T-helper 2 cell treated with Interferon-gamma antibody and Interleukin-4, amounts not matched to agents 100 ng/mL and 5 ng/mL, for 36 hours (primary cell): Measurements from ENCODE around the gene PTPRD. TPM values are rescaled to one million over a fixed set of nuclear protein-coding genes. Genes with fewer than 3 reads are reported as not detected.
"Not testable (repeated sequence)": the region's sequence is repeated elsewhere in the genome, so short reads cannot be mapped to it uniquely, and the experiment has no call there.

Source experiments
- intact Hi-C: fragments of 100-400 bp; cut with micrococcal nuclease; formaldehyde crosslinking; loops from one replicate; pipeline ENCODE4 v1.15.1; 2023
- total RNA-seq: library from RNA; stranded (reverse); gene quantifications from 2 replicates; pipeline ENCODE4 v1.2.3, GENCODE V29; 2022

The PTPRD gene
- total RNA-seq, 1 donor from 2014 or later = not detected

GRCh38 chr9:8924562-8924961 lies 1688.2 kb downstream of the PTPRD start:
- intact Hi-C loops = no loop called here

- intact Hi-C loops = not testable (repeated sequence)
Observed at GRCh38 chr9:8920478-8921183, 1692.2 kb downstream of the PTPRD start.

- intact Hi-C loops = no loop called here
Observed at GRCh38 chr9:8917956-8918739, 1694.7 kb downstream of the PTPRD start.

GRCh38 chr9:8916771-8917170 lies 1696.0 kb downstream of the PTPRD start:
- intact Hi-C loops = no loop called here

- intact Hi-C loops = no loop called here
Observed at GRCh38 chr9:8907868-8908267, 1704.9 kb downstream of the PTPRD start.

- intact Hi-C loops = no loop called here
Observed at GRCh38 chr9:8905731-8906130, 1707.1 kb downstream of the PTPRD start.

- intact Hi-C loops = no loop called here
Observed at GRCh38 chr9:8904771-8905515, 1707.9 kb downstream of the PTPRD start.

- intact Hi-C loops = no loop called here
Observed at GRCh38 chr9:8903077-8903476, 1709.7 kb downstream of the PTPRD start.

GRCh38 chr9:8901146-8901545 lies 1711.7 kb downstream of the PTPRD start:
- intact Hi-C loops = no loop called here

GRCh38 chr9:8899511-8899910 lies 1713.3 kb downstream of the PTPRD start:
- intact Hi-C loops = loop anchor here (5.0 kb wide), 1 partner anchor 1327 kb away; no protein-coding TSS in a partner anchor

- intact Hi-C loops = loop anchor here (5.0 kb wide), 1 partner anchor 1324 kb away; no protein-coding TSS in a partner anchor
Observed at GRCh38 chr9:8895861-8896224, 1717.0 kb downstream of the PTPRD start.

GRCh38 chr9:8895106-8895860 lies 1717.5 kb downstream of the PTPRD start:
- intact Hi-C loops = loop anchor here (5.0 kb wide), 1 partner anchor 1323 kb away; no protein-coding TSS in a partner anchor

- intact Hi-C loops = no loop called here
Observed at GRCh38 chr9:8890695-8891094, 1722.1 kb downstream of the PTPRD start.

GRCh38 chr9:8889100-8889499 lies 1723.7 kb downstream of the PTPRD start:
- intact Hi-C loops = no loop called here

GRCh38 chr9:8888591-8888990 lies 1724.2 kb downstream of the PTPRD start:
- intact Hi-C loops = no loop called here

GRCh38 chr9:8887369-8887768 lies 1725.4 kb downstream of the PTPRD start:
- intact Hi-C loops = no loop called here

- intact Hi-C loops = no loop called here
Observed at GRCh38 chr9:8883321-8883720, 1729.5 kb downstream of the PTPRD start.

- intact Hi-C loops = no loop called here
Observed at GRCh38 chr9:8880060-8880459, 1732.7 kb downstream of the PTPRD start.

- intact Hi-C loops = no loop called here
Observed at GRCh38 chr9:8879284-8879683, 1733.5 kb downstream of the PTPRD start.

GRCh38 chr9:8877753-8878494 lies 1734.9 kb downstream of the PTPRD start:
- intact Hi-C loops = no loop called here
